Measurements from ENCODE around the gene ZSWIM2.
"Not testable (repeated sequence)": the region's sequence is repeated elsewhere in the genome, so short reads cannot be mapped to it uniquely, and the experiment has no call there.

ZSWIM2 gene, protein sequence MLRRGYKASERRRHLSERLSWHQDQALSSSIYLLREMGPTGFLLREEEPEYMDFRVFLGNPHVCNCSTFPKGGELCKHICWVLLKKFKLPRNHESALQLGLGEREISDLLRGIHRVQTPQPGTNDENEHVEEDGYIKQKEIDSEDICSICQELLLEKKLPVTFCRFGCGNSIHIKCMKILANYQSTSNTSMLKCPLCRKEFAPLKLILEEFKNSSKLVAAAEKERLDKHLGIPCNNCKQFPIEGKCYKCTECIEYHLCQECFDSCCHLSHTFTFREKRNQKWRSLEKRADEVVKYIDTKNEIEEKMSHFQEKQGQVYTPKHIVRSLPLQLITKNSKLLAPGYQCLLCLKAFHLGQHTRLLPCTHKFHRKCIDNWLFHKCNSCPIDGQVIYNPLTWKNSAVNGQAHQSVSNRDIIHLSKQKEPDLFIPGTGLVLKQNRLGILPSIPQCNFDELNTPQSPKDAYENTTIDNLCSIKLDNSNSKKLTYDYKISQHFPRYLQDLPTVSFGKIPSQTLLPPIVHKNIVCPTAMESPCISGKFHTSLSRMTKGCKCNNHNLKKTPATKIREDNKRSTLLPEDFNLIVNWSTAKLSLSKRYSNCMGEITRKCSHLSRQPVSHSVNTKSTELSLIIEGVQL

DNA sequence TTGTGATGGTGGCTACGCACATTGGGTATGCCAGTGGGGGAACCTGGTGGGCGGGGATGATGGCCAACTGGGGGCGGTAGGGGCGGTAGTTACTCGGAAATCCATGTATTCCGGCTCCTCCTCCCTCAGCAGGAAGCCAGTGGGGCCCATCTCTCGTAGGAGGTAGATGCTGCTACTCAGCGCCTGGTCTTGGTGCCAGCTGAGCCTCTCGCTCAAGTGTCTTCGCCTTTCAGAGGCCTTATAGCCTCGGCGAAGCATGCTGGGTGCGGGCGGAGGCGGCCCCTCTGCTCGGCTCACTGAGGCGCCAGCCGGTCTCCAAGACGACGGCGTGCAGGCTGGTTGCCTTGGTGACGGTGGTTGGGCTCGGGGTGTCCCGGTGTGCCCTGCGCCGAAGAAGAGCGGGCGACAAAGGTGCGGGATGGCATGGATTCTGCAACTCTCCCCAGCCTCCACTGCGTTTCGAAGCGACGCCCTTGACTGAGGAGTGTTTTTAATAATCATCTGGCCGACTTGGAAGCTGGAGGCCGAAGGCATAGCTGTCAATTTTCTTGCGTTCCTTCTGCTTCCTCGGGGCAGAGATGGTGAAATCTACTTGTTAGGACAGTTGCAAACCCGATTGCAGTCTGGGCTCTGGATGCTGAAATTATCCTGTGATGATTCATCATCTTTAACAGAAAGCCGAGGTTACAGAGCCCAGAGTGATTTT lies at the start of gene ZSWIM2:
Gene ZSWIM2, minus strand, starts transcription at position 298 of the 706 bp plus-strand sequence. Its CDS starts 40 bp downstream, at position 258.
- no peak for DNase-seq

DNA sequence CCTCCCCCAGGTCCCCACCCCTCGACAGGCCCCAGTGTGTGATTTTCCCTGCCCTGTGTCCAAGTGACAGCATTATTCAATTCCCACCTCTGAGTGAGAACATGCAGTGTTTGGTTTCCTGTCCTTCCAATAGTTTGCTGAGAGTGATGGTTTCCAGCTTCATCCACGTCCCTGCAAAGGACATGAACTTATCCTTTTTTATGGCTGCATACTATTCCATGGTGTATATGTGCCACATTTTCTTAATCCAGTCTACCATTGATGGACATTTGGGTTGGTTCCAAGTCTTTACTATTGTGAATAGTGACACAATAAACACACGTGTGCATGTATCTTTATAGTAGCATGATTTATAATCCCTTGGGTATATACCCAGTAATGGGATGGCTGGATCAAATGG lies 47.2 kb upstream of the ZSWIM2 start:
- not testable (repeated sequence) for DNase-seq

DNA sequence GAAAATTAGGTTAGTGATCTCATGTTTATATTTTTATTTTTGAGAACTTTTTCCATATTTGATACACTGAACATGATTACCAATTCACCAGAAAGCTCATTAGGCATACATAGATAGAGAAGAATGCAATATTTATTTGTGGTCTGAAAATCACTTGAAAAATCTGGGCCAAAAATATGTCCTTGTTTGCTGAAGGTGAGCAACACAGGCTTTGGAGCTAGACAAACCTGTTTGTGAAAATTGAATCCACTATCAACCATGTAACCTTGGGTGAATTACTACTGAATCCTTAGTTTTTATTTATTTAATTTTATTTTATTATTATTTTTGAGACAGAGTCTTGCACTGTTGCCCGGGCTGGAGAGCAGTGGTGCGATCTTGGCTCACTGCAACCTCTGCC lies 46.5 kb upstream of the ZSWIM2 start:
- DNase-seq = no peak

DNA sequence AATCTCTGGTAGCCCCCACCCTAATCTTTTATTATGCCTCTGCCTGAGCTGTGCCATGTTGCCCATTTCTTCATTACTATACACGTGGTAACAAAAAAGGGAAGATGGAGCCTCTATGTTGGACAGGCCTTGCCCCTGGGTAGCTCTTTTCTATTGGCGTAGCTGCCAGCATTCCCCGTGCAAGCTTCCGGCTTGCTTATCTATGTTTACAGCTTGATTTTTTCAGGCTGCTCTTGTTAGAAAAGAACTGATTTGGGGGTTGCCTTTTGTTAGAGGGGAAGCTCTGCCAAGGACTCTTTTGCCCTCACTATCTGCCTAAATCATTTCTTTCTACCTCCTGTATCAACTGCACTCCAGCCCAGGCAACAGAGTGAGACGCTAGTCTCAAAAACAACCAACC lies 45.5 kb upstream of the ZSWIM2 start:
- DNase-seq = no peak

DNA sequence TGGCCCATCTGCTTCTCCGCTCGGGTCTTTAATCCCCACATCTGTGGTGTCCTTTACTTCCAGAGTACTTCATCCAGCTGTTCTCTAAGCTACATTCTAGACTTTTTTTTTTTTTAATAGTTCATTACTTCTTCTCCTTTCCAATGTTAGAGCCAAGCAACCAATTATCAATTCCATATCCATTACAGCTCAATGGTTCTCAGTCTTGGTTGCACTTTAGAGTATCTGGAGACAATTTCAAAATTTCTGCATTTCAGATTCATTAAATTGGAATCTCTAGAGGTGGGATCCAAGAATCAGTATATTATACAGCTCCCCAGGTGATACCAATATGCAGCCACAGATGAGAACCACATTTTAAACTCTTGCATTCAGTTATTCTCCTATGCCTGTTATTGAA lies 43.9 kb upstream of the ZSWIM2 start:
- no peak for DNase-seq

DNA sequence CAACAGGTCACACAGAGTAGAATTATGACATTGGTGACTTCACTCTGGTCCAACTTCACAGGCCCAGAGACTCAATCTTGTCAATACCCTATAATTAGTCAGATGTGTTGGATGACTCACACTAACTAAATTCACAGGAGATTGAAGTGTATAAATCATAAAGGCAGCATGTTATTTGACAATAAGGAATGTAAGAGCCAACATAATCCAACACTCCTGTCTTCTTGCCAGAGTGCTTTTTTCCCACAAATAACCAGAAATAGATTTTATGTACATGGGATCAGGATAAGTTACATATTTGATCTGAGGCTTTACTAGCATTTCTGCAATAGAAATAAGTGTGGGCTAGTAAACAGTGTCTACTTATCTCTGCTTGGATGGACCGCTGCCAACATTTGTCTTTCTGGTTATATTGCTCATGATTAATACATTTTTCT lies 42.2 kb upstream of the ZSWIM2 start:
- no peak for DNase-seq

DNA sequence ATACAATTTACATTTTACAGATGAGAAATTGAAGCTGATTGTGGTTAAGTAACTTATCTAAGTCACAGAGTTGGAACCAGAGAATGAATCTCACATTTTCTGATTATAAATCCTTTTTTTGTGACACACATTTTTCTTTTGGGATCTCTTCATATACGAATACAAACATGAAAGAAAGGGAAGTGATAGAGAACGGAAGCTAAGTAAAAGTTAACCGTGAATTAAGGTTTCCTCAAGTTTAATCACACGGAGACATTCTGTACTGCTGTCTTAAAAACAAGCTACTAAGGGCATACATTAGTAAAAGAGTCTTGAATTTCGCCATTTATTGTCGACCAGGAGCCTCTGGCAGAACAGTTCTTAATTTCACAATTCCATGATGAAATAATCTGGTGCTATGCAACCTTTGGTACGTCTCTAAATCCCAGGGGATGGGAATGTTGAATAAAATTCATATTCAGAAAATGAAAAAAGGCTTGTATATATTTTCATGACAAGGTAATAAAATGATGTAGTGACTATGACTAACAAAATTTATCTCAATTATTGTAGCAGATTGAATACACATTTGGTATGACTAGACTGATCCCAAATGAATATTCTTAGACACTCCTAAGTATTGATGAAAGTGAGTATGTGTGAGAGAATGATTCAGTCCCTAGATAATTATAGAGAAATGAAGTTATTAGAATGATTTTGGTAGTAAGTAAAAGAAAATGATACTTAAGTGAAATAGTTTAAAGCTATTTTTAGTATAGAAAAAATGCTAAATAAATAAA lies 40.3 kb upstream of the ZSWIM2 start:
- DNase-seq = no peak

DNA sequence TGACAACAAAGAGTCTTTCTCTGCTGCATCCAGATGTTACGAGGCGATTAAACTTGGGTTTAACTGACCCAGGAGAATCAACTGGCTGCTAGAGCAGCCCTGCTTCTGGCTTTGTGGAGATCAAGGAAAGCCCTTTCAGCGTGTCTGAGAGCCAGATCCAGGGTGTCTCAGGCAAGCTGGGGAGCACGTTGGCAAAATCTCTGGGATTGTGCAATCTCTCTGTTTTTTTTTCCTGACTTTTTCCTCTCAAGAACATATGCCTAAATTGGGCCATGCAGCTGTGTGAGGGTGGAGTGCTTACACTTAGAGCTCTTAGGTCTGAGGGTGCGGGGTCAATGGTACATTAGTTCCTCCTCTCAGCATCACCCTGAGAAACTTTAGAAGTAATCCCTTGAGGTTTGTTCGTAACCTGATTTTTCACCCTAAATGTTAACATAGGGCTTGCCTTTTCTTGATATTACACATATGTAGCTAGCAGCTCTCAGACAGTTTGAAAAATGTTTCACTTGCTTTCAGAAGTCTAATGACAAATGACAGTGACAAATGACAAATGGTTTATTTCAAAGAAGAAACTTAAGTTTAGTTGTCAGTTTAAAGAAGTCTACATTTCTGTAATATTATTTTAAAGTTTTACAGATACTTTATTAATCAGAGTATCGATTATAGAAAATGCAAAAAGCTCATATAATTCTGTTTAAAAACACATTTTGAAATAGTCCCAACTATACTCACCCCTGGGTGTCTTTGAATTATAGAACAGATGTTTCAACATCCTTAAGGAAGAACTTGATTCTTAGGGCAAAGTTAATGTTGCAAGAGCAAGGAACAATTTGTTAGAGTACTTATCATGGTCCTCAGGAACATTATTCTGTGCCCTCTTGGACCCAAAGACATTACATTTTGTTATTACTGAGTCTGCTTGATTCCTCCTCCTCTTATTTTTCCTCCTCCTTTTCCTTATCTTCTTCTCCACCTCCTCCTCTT lies 38.4 kb upstream of the ZSWIM2 start:
- no peak for DNase-seq

DNA sequence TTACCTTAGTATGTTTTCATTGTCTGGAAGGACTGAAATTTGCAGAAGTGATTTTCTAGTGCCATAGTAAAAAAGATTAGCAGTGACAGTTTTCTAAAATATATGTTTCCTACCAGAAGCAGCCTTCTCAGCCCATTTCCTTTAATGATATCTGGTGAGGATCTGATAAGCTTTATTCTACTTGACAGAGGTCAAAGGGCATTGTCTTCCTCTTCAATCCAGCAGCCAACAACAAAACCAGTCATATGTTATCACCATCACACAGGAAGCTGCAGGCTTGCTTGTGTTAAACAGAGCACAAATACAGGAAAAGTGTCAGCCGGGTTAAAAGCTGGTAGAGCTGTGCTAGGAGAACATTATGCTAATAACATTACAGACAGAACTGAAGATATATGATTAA lies 35.6 kb upstream of the ZSWIM2 start:
- no peak for DNase-seq

DNA sequence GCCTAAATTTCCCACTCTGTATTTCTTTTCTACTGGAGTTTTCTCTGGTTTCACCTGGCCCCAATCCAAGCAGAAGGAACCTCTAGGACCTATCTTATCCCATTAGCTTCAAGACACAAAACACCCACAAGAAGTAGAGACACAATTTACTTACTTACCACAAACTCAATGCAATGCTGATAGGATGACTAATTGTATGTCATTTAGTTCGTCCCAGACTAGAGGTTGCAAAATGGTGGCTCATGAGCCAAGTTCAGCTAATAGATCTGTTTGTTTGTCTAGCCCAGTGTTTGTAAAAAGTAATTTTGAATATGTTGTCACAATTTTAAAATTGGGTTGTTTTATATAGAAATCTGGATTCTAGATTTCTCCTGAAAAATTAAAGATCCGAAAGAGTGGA lies 34.7 kb upstream of the ZSWIM2 start:
- DNase-seq = no peak

DNA sequence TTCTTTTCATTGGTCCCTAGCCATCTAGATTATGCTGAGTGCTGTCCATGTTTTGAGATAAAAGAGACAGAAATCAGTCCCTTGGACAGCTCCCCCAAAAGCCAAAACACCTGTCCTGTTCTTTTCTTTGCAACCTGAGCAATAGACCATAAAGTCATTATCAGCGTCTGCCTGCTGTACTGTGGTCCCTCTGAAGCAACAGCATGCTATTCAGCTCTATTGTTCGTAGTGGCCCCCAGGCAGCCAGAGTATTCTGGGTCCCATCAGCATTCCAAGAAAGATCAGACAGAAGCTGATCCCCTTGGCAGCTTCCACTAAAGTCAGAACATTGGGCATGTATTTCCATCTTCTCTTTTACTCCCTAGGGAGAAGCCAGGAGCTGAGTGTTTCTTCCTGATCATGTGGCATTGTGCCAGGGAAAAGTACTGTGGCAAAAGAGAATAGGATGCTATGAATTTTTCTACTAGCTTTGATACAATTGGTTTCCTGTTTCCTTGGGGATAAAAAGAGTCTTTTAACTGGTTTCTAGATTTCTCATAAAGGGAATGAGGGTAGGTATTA lies 33.6 kb upstream of the ZSWIM2 start:
- no peak for DNase-seq

DNA sequence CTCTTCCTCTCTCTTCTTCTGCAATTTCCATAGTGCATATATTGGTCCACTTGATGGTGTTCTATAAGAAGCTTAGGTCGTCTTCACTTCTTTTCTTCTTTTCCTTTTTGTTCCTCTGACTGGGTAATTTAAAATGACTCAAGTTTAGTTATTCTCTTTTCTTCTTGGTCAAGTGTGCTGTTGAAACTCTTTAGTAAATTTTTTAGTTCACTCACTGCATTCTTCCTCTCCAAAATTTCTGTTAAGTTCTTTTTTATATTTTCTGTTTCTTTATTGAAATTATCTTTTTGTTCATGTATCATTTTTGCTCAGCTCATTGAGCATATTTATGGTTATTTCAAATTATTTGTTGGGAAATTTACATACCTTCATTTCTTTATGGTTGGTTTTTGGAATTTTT lies 32.7 kb upstream of the ZSWIM2 start:
- no peak for DNase-seq

DNA sequence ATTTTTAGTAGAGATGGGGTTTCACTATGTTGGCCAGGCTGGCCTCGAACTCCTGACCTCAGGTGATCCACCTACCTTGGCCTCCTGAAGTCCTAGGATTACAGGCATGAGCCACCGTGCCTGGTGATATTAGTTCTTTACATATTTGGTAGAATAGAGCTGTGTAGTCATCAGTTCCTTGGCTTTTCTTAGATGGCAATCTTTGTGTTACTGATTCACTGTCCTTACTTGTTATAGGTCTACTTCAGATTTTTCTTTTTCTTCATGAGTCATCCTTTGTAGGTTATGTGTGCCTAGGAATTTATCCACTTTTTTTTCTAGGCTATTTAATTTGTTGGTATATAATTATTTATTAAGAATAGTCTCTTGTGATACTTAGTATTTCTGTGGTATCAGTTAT lies 30.3 kb upstream of the ZSWIM2 start:
- no peak for DNase-seq

DNA sequence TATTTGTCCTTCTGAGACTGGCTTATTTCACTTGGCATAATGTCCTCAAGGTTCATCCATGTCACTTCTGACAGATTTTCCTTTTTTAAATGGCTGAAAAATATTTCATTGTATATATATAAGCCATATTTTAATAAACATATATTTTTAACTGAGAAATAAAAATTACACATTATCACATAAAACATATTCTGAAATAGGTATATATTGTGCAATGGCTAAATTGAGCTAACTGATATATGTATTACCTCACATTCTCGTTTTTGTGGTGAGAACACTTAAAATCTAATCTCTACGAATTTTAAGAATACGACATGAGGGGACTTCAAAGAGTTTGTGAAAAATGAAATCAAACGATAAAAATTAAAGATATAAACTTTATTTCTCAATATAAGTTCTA lies 25.7 kb upstream of the ZSWIM2 start:
- DNase-seq = no peak

DNA sequence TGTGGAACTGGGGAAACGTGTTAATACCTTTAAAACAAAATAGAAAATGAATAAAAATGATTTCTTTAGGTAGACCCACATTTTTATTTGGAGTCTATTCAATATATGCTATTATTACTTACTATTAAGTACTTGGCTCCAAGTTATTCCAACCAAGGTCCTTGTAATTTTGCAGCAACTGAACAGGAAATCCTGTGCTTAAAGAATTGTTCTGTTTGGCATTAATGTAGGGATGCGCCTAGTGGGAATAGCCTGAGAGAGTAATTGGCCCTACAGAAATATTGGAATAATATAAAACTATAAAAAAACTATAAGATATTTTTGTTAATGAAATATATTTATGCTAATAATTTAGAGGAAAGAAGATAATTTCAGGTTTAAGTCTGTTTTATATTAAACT lies 22.9 kb upstream of the ZSWIM2 start:
- no peak for DNase-seq

DNA sequence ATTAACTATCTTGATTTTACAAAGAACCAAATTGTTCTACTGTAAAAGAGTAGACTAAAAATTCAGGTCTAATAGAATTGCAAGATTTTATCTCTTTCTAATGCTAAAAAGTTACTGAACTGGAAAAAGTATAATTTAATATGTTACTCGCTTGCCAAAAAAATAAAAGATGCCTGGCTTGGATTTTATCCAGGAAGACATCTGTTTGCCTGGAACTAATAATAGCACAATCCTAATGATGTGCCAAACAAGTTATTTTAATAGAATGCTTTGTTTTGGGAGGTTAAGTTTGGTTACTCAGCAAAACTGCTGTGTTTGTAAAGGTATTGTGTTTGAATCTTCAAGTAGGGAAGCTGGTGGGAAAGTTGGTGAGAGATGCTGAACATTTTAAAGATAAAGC lies 19.4 kb upstream of the ZSWIM2 start:
- DNase-seq = no peak

DNA sequence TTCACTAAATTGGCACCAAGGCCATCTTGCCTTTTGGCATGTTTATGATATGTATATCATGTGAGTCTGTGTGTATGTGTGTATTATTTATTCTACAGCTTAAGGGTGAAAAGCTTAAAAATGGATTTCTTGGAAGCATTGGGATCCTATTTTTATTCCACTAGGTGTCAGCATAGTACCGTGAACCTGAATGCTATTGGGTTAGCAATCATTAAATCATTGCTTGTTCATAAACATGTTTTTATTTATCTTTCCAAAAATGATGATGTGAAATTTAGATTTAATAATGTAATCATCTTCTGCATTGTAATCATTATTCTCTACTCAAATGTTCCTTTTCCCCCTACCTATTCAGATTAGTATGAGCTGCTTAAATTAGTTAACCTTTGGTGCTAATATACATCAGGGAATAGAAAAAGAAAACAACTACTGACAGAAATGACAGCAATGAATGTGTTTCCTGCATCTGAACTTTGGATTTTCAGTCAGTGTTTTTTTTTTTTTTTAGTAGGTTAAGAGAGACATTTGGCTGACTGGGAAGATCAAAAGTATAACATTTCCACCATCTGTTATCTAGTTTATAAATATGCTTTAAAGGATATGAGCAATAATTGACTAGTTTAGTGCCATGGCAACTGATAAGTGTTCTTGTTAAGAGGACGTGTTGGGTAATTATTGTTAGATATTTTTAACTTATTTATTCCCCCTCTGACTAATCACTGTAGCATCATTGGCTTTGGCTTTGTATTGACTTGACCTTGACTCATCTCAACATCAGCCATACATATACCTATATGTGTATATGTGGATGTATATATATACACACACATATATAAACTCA lies 14.1 kb upstream of the ZSWIM2 start:
- DNase-seq = no peak

DNA sequence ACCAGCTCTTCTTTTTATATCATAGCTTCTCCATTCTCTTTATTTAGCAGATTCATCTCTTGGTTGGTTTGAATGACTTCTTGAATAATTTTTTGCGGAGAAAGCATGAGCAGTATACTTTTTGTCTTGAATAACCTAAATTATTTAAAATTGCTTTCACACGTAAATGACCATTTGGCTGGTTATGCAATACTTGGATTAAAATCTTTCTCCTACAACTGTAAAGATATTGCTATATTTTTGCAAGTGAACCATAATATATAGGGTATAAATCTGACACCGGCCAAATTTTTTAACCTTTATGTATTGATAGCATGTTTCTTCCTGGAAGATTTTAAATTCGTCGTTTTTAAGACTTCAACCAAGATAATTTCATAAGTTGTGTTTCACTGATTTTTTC lies 6.2 kb upstream of the ZSWIM2 start:
- DNase-seq = no peak

DNA sequence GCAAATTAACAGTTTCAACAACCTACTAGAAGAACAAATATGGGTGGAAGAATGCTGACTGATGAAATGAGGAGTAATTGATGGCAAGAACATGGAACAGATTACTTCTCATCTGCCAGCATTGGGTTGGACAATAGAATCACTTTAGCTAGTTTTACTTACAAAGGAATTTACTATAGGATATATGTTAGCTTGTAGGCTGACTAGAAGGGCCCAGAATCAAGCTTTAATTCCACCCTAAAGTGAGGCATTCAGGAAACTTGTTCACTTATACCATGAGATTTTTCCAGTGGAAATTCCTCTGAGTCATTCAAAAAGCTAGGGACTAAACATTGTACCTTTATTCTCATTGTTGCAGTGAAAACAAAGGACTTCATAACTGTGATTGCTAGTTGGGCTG lies 5.0 kb upstream of the ZSWIM2 start:
- no peak for DNase-seq

DNA sequence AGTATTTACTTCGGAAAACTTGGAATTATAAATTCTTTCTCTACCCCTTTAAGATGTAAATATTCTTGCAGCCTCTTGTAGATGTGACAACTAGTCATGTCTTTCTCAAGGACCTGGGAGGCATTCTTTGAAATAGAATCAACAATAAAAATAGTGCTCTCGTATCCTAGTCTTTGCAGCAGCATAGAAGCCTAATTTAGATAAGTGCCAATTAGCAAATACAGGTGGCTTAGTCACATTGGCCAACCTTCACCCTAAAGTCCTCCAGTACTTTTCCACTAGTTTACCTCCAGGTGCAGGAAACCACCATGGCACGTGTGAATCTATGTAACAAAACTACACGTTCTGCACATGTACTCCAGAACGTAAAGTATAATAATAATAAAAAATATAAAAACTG lies 3.5 kb upstream of the ZSWIM2 start:
- no peak for DNase-seq

DNA sequence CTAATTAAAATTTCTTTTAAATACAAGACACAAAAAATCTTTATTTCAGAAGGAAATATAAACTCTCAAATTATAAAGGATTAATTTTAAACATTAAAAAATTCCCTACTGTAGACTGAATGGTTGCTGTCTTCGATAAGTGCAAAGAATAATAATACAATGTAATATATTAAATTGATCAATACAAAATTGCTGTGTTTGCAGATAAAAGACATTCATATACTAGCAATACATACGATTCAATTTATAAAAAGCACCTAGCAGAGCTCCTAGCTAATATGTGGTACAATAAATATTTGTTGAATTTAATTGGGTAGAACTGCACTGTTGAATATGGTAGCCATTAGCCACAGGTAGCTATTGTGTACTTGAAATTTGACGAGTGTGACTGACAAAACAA lies 6.6 kb downstream of the ZSWIM2 start:
- DNase-seq = no peak

All from stimulated activated CD4-positive, alpha-beta T cell treated with anti-CD3 and anti-CD28 coated beads, Interleukin-12 subunit alpha, Interleukin-12 subunit beta, amount 100 ng/mL, for 4 hours (primary cell).